Stimulated activated CD8-positive, alpha-beta memory T cell treated with anti-CD3 and anti-CD28 coated beads, Interleukin-15, amount 100 ng/mL, for 1 hour (primary cell): ENCODE results near the gene MRAS.
"Not testable (repeated sequence)": the region's sequence is repeated elsewhere in the genome, so short reads cannot be mapped to it uniquely, and the experiment has no call there.

Source experiments
- DNase-seq: peaks from one replicate; pipeline ENCODE4 v3.0.0-alpha.2; 2020; ENCODE audit warnings: low read depth

MRAS gene

GRCh38 chr3:138367326-138367850 is 19.0 kb downstream of the MRAS start:
- no peak for DNase-seq

- DNase-seq: no peak
Measured at GRCh38 chr3:138367911-138368310, 19.5 kb downstream of the MRAS start.

- no peak for DNase-seq
Measured at GRCh38 chr3:138369151-138369900, 20.9 kb downstream of the MRAS start.

- no peak for DNase-seq
Measured at GRCh38 chr3:138370321-138370720, 21.9 kb downstream of the MRAS start.

GRCh38 chr3:138371070-138371965 is 22.9 kb downstream of the MRAS start:
- no peak for DNase-seq

- DNase-seq: no peak
Measured at GRCh38 chr3:138373087-138373735, 24.8 kb downstream of the MRAS start.

- DNase-seq: no peak
Measured at GRCh38 chr3:138373736-138374094, 25.3 kb downstream of the MRAS start.

- no peak for DNase-seq
Measured at GRCh38 chr3:138374573-138375134, 26.3 kb downstream of the MRAS start.

GRCh38 chr3:138375447-138375846 is 27.1 kb downstream of the MRAS start:
- no peak for DNase-seq

- DNase-seq: no peak
Measured at GRCh38 chr3:138376663-138377062, 28.3 kb downstream of the MRAS start.

- not testable (repeated sequence) for DNase-seq
Measured at GRCh38 chr3:138377212-138377611, 28.8 kb downstream of the MRAS start.

- no peak for DNase-seq
Measured at GRCh38 chr3:138377804-138378203, 29.4 kb downstream of the MRAS start.

GRCh38 chr3:138378331-138378730 is 30.0 kb downstream of the MRAS start:
- no peak for DNase-seq

GRCh38 chr3:138378990-138379389 is 30.6 kb downstream of the MRAS start:
- DNase-seq: no peak

- DNase-seq: no peak
Measured at GRCh38 chr3:138381413-138381901, 33.1 kb downstream of the MRAS start.

GRCh38 chr3:138381950-138382715 is 33.8 kb downstream of the MRAS start:
- no peak for DNase-seq

- no peak for DNase-seq
Measured at GRCh38 chr3:138383715-138384465, 35.5 kb downstream of the MRAS start.

- DNase-seq: no peak
Measured at GRCh38 chr3:138384531-138384930, 36.2 kb downstream of the MRAS start.

GRCh38 chr3:138384976-138385375 is 36.6 kb downstream of the MRAS start:
- no peak for DNase-seq

GRCh38 chr3:138389144-138389601 is 40.8 kb downstream of the MRAS start:
- DNase-seq: no peak
